HG02610 (cell line): Measurements from ENCODE around the gene CDKN2D.
"Not testable (repeated sequence)": the region's sequence is repeated elsewhere in the genome, so short reads cannot be mapped to it uniquely, and the experiment has no call there.

Experiments
- ATAC-seq: cut with Tn5 transposase; IDR thresholded peaks from one replicate; pipeline ENCODE4 v1.9.1; 2021; ENCODE audit warnings: mild to moderate bottlenecking, moderate library complexity; ENCODE audit not compliant: unreplicated experiment

The CDKN2D gene

GRCh38 chr19:10582091-10582490 lies 13.3 kb upstream of the CDKN2D start:
- ATAC-seq: no peak

- ATAC-seq: peak; percentile 58
These were observed 12.3 kb upstream of the CDKN2D start for GRCh38 chr19:10580979-10581631.

- ATAC-seq: no peak
These were observed 9.2 kb upstream of the CDKN2D start for GRCh38 chr19:10577951-10578350.

- ATAC-seq: no peak
These were observed 6.4 kb upstream of the CDKN2D start for GRCh38 chr19:10575011-10575716.

DNA sequence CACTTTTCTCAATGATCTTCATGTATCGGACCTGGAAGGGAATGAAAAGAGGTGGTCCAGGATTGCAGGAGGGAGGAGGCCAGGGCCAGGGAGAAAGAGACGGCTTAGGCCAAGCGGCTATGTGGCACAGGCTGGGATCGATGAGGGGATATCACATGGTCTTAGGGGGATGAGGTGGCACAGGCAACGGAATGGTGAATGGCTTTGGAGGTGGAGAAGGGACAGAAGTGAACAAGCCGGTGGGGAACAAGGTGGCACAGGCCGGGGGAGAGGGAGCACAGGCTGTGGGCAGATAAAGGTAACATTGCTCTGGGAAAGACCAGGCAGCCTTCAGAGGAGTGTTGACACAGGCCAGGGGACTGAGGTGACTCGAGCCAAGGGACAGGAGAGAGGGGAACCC lies 5.7 kb upstream of the CDKN2D start:
- ATAC-seq: no peak

DNA sequence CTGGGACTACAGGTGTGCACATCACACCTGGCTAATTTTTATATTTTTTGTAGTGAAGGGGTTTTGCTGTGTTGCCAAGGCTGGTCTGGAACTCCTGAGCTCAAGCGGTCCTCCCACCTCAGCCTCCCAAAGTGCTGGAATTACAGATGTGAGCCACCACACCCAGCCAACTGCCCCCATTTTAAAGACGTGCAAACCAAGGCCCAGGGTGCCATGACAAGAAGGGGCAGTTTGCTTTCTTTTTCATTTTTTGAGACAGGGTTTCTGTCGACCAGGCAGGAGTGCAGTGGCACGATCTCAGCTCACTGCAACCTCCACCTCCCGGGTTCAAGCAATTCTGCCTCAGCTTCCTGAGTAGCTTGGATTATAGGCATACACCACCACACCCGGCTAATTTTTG lies 5.0 kb upstream of the CDKN2D start:
- not testable (repeated sequence) for ATAC-seq

DNA sequence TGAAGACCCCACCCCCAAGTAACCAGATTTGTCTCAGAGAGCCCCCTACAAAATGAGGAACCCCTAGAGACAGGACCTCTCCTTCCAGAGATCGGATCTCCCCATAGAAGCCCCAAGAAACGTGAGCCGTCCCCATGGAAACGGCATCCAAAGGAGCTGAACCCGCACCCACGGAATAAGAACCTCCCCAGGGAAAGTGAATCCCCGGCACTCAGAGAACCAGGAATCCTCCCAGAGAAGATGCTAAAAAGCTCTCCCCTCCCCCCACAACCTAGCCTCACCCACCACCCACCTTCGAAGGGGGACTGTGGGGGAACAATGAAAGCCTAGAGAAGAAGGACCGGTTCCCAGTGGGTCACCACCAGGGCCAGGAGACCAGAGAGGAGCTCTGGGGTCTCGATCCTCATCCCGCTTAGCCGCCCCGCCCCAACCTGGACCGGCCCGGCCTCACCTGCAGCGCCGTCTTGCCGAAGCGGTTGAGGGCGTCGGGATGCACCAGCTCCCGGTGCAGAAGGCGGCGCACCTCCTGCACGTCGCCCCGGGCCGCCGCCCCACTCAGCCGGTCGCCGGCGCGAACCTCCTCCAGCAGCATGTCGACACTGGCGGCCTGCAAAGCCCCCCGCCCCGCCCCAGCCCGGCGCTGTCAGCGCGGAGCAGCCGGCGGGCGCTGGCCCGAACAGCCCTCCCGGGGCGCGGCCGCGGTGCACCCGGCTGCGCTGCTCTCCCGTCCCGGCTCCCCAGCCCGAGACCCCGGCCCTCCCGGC lies 535 bp downstream of the CDKN2D start:
- ATAC-seq: peak; percentile 3

- ATAC-seq: no peak
These were observed 1.1 kb downstream of the CDKN2D start for GRCh38 chr19:10567656-10568055.

DNA sequence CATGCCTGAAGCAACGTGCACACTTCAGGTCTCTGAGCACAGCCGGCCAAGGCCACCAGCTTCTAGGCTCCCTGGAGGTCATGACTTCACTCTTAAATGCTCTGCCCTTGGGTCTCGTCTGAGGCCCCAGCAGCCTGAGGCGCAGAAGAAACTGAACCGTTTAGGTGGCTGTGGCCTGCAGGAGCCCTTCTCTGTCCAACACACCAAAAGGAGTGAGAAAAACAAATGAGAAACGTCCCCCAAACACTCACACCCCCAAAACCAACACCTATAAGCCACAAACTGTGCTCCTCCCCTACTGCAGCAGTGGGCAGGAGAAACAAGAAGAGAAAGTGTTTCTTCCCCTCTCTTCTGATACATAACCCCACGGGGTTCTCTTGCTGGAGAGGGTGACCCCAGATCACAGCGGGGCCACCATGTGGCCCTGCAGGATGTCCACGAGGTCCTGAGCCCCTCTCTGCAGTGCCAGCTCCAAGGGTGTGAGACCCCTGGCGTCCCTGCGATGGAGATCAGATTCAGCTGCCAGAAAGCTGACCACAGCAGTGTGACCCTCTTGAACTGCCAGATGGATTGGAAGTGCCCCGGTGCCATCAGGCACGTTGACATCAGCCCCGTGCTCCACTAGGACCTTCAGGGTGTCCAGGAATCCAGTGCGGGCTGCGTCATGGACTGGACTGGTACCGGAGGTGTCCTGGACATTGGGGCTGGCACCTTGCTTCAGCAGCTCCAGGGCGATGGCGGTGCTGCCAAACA lies 1.9 kb downstream of the CDKN2D start:
- ATAC-seq: no peak

DNA sequence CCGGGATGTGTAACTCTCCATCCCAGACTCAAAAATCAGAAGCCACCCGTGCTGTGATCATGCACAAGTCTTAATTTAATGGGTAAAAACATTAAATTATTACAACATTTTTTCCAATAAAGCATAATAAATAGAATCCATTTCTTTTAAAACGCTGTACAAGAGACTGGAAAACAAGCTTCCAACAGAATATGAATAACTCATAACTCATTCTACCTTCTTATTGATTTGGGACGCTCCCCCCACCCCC lies 2.4 kb downstream of the CDKN2D start:
- no peak for ATAC-seq

GRCh38 chr19:10565567-10566407 lies 3.0 kb downstream of the CDKN2D start, which contains the start of gene KRI1:
Gene KRI1 (minus strand): TSS chr19:10566010. CDS start chr19:10565999, 11 bp downstream.
- ATAC-seq: peak; percentile 37

DNA sequence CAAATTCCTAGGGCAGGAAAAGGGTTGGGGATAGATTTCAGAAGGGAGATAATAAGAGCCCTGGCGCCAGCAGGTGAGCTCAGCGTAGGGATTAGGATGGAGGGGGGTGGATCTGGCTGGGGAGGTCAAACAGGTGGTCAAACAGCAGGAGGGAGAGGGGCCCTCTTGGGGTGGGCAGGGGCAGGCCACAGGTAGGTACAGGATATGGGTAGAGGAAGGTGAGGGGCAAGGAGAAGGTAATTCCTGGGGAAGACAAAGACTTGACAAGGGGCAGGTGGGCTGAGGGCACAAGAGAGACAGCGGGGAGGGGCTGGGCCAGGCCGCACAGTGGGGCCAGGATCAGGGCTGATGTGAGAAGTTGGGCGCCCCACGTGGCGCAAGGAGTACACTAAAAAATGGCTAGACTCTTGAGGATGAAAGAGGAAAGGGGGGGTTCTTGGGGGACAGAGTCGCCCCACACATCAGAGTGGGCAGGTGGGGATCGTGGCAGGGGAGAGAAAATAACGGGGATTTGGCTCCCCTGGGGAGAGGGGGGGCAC lies 3.7 kb downstream of the CDKN2D start:
- ATAC-seq: no peak

GRCh38 chr19:10562609-10563008 lies 6.2 kb downstream of the CDKN2D start:
- ATAC-seq: no peak

DNA sequence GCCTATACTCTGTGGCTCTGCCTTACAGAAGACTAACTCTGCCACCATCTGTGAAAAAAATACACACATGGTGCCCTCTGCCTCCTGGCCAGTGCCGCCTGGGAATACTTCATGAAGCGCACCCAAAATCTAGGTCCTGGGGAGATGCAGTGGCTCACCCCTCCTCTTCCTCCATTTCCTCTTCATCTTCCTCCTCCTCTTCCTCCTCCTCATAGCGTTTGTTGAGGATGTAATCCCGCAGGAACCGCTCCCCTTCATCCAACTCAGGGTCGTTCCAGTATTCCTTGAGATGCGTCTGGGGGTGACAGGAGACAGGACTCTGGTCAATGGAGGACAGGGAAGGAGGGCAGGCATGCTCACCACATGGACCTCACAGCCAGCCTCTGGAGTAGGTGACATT lies 8.6 kb downstream of the CDKN2D start:
- ATAC-seq: no peak

DNA sequence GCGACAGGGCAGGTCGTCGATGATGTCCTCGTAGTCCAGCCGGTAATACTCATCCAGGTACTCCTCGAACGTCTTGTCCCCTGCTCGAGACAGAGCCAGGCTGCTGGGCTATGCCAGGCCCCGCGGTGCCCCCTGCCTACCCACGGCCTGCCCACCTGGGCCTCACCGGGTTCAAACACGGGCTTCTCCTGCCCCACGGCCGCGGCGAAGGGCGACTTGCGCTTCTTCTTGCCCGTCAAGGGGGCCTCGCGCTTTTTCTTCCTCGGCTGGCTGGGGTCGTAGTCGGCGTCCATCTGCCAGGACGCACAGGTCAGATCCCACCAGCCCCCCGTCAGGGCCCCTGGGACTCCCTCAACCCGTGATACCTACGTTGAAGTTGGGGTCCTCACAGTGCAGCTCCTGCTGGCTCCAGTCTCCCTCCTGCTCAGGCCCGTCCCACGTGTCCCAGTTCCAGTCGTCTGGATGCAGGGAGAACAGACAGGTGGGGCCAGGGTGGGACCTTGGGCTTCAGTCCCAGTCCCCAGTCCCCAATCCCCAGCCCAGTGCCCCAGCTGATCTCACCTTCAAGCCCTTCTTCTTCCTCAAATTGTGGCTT lies 11.1 kb downstream of the CDKN2D start:
- no peak for ATAC-seq

DNA sequence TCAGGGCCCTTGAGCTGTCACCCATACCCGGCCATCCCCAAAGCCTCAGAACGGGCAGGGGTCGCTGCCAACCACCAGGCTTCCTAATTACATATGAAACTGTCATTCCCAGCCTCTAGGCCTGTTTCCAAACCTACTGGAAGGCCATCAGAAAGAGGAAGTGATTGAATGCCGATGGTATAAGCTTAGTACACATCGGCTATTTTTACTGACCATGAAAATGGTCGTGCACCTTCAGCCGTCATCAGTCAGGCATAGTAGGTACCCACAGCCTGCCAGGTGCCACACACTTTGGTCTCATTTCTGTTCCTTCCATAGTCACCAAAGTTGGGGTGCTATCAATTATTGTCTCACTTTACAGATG lies 13.2 kb downstream of the CDKN2D start:
- ATAC-seq: no peak

DNA sequence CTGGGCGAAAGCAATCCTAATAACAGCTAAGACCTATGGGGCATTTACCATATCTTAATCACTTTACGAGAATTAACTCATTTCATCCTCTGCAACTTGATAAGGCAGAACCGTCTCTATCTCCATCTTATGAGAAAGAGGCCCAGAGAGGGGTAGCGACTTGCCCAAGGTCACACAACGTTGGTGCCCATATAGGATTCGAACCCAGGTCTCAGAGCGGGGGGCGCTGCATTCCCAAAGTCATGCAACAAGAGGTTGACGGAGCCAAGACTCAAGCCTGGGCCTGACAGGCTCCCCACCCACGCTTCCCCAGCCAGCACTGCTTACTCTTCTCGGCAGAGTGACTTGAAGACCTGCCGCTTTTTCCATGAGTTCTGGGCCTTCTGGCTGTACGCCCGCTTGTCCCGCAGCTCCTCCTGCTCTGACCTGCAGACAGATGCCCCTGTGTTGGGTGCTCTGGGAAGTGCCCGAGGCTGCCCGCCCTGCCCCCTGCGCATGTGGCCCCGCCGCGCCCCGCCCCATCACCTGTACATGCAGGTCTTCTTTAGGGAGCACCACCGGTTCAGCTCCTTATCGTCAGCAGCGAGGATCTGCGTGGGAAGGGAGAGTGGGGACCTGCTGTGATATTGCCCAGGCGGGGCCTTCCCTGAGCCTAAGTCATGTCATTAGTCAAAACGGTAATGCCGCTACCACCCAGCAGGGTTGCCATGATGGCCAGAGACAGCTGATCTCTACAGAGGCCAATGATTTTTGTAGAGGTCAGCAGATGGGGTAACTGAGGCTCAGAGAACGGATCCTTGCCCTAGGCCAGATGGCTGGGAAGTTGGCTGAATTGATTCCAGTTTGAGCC lies 13.8 kb downstream of the CDKN2D start:
- ATAC-seq: no peak

DNA sequence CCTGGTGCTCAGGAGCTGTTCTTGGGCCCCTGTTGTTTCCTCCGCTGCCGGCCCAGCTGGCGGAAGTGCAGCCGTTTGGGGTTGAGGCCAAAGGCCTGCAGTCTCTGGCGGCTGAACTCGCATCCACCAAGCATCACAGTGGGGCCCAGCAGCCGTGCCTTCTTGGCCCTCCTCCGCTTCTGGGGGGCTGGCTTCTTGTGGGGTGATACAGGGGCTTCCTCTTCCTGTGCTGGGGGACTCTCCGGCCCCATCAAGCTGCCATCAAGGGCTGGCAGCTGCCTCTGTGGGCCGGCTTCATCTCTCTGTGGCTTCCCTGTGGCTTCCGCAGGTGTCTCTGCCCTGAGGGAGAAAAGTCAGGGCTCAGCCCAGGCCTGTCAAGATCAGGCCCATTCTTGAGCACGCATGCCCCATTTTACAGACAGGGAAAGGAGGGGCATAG lies 14.8 kb downstream of the CDKN2D start:
- peak; percentile 51 for ATAC-seq

DNA sequence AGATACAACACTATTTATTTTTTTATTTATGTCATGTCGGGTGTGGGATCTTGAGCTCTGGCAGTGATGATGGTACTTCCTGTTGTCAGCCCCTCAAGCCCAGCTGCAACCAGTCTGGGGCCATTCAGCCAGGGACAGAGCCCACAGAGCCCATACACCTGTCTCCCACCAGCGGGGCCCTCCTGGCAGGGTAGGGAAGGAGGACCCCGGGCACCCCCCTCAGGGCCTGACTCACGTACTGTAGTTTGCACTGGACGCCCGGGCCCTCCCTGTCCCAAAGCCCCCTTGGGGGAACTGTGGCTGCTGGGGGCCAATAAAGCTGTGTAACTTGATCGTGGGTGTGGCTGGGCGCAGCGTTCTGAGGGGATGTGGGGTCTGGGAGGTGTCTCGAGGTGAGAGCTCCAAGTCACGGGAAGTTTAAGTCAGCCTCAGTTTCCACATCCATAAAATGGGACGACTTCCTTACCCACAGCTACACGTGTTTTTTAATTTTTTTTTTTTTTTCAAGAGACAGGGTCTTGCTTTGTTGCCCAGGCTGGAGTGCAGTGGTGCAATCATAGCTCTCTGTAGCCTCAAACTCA lies 15.6 kb downstream of the CDKN2D start:
- ATAC-seq: no peak
